Adrenal gland (tissue), 5 donors: ENCODE measurements around the gene RHOBTB3.

ENCODE experiments used
- CTCF ChIP-seq, 6 experiments: fragments of 450-650 bp in 4 of 6; fragments of 200-600 bp in 2 of 6; sonication (generic) in 1 of 6; IDR thresholded peaks; 1 replicate in 5 of 6; 2 replicates in 1 of 6; pipeline versions ENCODE4 v1.5.1 to v1.8.0; 2016 to 2021; ENCODE audit warnings: antibody characterized with exemption in 6 of 6, mild to moderate bottlenecking in 2 of 6, moderate library complexity in 1 of 6
- POLR2A ChIP-seq, 2 donors: fragments of 450-650 bp; IDR thresholded peaks; one replicate each; pipeline ENCODE4 v1.6.1; 2017; ENCODE audit warnings: antibody characterized with exemption in 2 of 2, mild to moderate bottlenecking in 2 of 2, moderate library complexity in 1 of 2
- donor health status: DM: no; HTN: no; CAD: no.

- TF ChIP-seq CTCF (IDR thresholded peaks at IDR 0.05) (no peak), POLR2A (IDR thresholded peaks at IDR 0.05) (no peak)
Measured at GRCh38 chr5:95754545-95754944, 23.4 kb downstream of the RHOBTB3 start.
